Activated CD4-positive, CD25-positive, alpha-beta regulatory T cell treated with anti-CD3 and anti-CD28 coated beads, Interleukin-2, amount 50 U/mL, for 24 hours (primary cell): ENCODE results near the gene KDM6B.
"Not testable (repeated sequence)": the region's sequence is repeated elsewhere in the genome, so short reads cannot be mapped to it uniquely, and the experiment has no call there.

Experiments
- ATAC-seq, 2 donors: fragments of 150-1000 bp; cut with Tn5 transposase; one replicate each; pipeline ENCODE4 v1.10.0; 2021; ENCODE audit warnings: mild to moderate bottlenecking in 1 of 2, moderate library complexity in 1 of 2

The KDM6B gene, protein sequence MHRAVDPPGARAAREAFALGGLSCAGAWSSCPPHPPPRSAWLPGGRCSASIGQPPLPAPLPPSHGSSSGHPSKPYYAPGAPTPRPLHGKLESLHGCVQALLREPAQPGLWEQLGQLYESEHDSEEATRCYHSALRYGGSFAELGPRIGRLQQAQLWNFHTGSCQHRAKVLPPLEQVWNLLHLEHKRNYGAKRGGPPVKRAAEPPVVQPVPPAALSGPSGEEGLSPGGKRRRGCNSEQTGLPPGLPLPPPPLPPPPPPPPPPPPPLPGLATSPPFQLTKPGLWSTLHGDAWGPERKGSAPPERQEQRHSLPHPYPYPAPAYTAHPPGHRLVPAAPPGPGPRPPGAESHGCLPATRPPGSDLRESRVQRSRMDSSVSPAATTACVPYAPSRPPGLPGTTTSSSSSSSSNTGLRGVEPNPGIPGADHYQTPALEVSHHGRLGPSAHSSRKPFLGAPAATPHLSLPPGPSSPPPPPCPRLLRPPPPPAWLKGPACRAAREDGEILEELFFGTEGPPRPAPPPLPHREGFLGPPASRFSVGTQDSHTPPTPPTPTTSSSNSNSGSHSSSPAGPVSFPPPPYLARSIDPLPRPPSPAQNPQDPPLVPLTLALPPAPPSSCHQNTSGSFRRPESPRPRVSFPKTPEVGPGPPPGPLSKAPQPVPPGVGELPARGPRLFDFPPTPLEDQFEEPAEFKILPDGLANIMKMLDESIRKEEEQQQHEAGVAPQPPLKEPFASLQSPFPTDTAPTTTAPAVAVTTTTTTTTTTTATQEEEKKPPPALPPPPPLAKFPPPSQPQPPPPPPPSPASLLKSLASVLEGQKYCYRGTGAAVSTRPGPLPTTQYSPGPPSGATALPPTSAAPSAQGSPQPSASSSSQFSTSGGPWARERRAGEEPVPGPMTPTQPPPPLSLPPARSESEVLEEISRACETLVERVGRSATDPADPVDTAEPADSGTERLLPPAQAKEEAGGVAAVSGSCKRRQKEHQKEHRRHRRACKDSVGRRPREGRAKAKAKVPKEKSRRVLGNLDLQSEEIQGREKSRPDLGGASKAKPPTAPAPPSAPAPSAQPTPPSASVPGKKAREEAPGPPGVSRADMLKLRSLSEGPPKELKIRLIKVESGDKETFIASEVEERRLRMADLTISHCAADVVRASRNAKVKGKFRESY (N-terminal part only)

DNA sequence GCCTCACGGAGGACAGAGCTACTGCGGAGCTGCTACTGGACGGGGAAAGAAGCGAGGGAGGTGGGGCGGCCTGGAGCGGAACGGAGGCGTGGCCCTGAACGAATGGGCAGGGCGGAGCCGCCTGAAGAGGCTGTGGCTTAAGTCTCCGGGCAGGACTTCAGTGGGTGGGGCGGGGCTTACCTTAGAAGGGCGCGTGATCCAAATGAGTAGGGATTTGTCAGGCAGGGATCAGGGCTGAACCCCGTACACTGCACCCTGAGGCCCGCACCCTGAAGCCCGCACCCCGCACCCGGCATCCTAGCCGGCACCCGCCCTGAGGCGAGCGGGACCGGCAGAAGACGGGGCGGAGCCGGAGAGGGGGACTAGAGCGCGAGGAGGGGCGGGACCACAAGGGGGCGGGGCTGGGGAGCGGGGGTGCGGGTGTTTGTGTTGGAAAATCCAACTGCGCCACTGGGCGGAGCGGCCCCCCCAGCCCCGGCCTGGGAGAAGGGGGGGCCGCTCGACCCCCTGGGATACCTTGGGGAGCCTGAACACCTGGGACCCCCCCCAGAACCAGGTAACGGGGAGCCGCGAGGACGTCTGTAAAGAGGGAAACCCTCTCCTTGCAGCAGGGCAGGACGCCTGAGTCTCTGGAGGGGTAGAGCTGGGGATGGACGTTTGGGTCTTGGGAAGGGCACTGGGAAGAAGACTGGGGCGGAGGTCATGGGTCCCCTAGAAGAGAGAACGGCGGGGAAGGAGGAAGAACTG lies at the start of gene KDM6B:
Gene KDM6B, plus strand, starts transcription at position 423 of the 747 bp plus-strand sequence. CDS start 11,338 bp downstream, outside the sequence.
- peak; percentile 62 to 64 for ATAC-seq

DNA sequence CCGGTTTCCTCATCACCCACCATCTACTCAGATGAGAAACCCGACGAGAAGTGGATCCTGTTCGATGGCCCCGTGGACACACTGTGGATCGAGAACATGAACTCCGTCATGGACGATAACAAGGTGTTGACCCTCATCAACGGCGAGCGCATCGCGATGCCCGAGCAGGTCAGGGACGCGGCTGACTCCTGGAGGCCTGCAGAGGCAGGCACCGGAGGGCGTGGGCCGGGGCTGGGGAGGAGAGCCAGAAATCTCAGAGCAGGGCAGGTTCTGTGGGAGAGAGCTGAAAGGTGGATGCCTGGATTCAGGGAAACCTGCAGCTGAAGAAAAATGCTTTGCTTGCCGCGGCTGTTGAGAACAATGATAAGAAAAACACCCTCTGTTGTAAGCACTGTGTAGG lies 47.2 kb upstream of the KDM6B start:
- no peak for ATAC-seq

- no peak for ATAC-seq
Observed at GRCh38 chr17:7789131-7789530, 44.9 kb upstream of the KDM6B start.

DNA sequence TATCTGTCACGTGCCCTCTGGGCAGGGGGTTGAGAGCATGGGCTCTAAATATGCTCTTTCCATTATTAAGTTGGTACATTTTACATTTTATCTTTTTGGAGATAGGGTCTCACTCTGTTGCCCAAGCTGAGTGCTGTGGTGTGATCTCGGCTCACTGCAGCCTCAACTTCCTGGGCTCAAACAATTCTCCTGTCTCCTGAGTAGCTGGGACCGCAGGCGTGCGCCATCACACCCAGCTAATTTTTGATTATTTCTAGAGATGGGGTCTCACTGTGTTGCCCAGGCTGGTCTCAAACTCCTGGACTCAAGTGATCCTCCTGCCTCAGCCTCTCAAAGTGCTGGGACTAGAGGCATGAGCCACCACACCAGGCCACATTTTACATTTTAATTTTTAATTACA lies 43.9 kb upstream of the KDM6B start:
- no peak for ATAC-seq

- ATAC-seq: no peak
Observed at GRCh38 chr17:7792611-7793010, 41.4 kb upstream of the KDM6B start.

DNA sequence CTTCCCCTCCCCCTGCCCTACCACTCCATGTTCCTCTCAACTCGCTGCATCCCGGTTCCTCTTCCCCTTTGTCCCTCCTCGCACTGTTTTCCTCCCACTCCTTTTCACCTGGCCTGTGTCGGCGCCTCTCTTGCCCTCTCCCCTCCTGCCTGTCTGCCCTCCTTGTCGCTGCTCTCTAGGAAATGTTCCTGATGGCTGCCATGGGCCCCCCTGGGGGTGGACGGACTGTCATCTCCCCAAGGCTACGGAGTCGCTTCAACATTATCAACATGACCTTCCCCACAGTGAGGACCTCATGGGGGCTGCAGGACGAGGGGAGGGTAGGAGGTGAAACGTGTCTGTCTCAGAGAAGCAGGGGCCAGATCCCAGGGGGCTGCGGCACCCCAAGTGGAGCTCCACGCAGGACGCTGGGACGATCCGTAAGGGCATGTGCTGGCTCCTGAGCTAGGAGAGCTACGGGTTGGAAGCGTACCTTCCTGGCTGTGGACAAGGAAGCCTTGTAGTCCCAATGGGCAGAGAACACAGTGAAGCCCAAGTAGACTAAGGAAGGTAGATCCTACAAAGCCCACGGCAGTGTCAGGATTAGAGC lies 39.8 kb upstream of the KDM6B start:
- no peak for ATAC-seq

DNA sequence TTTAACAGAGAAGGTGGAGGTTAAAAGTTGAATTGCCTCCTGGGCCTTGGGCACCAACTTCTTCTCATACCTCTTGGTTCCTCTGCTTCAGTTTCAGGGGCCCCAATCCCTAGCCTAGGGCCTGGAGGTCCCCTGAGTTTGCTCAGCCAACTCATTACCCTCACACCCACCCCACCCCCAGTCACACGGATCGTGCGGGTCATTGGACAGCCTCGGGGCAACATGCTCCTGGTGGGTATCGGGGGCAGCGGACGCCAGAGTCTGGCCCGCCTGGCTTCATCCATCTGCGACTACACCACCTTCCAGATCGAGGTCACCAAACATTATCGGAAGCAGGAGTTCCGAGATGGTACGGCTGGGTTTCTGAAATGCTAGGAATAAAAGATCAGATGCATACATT lies 36.0 kb upstream of the KDM6B start:
- no peak for ATAC-seq

DNA sequence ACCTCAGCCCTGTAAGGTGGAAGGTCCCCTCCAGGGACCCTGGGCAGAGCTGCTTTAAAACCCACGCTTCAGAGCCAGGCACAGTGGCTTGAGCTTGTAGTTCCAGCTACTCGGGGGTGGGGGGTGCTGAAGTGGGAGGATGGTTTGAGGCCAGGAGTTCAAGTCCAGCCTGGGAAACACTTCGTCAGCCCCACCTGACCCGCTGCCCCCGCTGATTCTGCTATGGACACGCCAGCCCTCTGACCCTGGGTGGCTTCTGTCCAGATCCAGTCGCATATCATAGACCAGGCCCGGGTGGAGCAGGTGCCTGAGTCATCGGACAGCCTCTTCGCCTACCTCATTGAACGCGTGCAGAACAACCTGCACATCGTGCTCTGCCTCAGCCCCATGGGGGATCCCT lies 35.2 kb upstream of the KDM6B start:
- no peak for ATAC-seq

DNA sequence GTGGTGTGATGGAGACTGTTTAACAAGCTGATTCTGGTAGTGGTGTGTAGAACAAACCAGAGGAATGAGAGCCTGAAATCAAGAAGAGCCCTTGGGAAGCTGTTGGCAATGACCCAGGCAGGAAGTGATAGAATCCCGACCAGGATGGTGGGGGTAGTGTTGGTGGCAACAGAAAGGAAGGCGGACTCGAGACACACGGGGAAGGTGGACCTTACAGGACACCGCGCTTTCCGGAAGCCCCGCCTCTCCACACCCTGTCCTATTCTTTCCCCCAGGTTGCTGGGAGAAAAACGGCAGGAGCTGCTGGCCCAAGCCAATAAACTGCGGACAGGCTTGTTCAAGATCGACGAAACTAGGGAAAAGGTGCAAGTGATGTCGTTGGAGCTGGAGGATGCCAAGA lies 30.0 kb upstream of the KDM6B start:
- no peak for ATAC-seq

DNA sequence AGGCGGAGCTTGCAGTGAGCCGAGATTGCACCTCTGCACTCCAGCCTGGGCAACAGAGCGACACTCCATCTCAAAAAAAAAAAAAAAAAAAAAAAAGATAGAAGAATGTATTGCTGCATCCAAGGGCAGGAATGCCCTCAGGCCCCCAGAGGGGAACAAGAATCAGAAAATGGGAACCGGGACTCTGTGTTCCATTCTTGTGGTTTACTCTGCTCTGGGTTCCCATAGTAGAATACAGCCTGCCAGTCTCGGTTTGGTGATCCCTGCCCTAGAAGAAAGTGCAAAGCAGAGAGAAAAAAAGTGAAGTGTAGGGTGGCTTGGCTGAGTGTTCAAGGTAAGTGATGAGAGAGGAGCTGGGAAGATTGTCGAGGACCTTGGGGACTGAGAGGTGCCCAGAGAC lies 27.4 kb upstream of the KDM6B start:
- no peak for ATAC-seq

GRCh38 chr17:7807206-7807605 lies 26.8 kb upstream of the KDM6B start:
- no peak for ATAC-seq

GRCh38 chr17:7809086-7809790 lies 24.8 kb upstream of the KDM6B start:
- no peak for ATAC-seq

DNA sequence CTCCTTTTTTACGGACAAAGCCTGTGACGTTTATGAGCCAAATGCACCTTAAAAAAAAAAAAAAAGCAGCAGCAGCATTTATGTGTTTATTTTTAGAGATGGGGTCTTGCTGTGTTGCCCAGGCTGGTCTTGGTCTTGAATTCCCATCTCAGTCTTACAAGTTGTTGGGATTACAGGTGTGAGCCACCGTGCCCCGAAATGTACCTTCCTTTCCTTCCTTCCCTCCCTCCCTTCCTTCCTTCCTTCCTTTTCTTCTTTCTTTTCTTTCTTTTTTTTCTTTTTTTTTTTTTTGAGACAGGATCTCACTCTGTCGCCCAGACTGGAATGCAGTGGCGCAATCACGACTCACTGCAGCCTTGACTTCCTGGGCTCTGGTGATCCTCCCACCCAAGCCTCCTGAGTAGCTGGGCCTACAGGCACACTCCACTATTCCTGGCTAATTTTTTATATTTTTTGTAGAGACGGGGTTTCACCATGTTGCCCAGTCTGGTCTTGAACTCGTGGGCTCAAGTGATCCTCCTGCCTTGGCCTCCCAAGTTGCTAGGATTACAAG lies 24.1 kb upstream of the KDM6B start:
- ATAC-seq: not testable (repeated sequence)

DNA sequence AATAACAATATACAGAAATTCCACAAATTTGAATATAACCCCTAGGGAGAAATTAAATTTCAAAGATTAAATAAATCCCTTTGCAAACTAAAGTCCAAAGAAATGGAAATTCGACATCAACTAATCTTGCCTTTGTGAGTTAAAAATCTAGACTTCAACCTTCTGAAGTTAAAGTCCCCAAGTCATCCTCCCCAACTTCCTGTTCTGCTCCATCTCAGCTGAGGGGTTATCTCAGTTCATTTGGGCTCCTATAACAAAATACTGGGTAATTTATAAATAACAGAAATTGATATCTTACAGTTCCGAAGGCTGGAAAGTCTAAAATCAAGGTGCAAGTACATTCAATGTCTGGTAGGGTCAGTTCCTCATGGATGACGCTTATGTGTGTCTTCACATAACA lies 22.8 kb upstream of the KDM6B start:
- ATAC-seq: no peak

GRCh38 chr17:7814969-7815368 lies 19.0 kb upstream of the KDM6B start:
- ATAC-seq: no peak

GRCh38 chr17:7816926-7817642 lies 16.9 kb upstream of the KDM6B start:
- ATAC-seq: no peak

- no peak for ATAC-seq
Observed at GRCh38 chr17:7817643-7817964, 16.4 kb upstream of the KDM6B start.

DNA sequence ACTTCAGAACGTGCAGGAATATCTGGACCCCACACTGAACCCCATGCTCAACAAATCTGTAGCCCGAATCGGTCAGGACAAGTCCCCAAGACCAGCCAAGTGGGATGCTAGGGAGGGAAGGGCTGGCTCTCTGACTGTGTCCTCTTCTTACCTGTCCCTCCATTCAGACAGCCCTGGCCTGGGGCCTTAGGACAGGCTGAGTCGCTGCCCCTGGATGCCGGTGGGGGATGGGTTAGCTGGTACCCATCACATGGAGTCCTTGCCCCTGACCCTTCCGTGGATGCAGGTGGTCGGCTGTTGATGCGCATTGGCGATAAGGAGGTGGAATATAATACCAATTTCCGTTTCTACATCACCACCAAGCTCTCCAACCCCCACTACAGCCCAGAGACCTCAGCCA lies 16.0 kb upstream of the KDM6B start:
- no peak for ATAC-seq

GRCh38 chr17:7818746-7819645 lies 15.0 kb upstream of the KDM6B start:
- ATAC-seq: no peak

DNA sequence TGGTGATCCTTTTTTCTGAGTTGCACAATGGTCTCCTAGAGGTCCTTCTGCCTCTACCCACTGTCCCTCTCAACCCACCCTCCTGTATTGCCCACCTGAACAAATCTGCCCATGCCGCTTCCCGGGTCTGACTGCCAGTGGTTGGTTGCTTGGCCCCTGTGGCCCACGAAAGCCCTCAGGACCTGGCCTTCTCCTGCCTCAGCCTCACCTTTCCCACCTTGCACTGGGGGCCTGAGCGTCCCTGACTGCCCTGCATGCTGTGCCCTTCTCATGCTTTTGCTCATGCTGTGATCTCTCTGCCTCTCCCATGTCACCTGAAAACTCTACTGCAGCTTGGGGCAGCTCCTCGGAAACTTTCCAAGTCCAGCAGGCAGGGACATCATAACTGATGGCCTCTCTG lies 13.8 kb upstream of the KDM6B start:
- no peak for ATAC-seq
